Measurements from ENCODE around the gene STX3. TPM values are rescaled to one million over a fixed set of nuclear protein-coding genes. Genes with fewer than 3 reads are reported as not detected.
"Not testable (repeated sequence)": the region's sequence is repeated elsewhere in the genome, so short reads cannot be mapped to it uniquely, and the experiment has no call there.

The STX3 gene
- total and polyA plus RNA-seq, 2 of the 13 experiments (the other 11 are each of a cell fraction or from before 2014, with no cell fraction given), result 16.5 to 24.0 TPM

DNA sequence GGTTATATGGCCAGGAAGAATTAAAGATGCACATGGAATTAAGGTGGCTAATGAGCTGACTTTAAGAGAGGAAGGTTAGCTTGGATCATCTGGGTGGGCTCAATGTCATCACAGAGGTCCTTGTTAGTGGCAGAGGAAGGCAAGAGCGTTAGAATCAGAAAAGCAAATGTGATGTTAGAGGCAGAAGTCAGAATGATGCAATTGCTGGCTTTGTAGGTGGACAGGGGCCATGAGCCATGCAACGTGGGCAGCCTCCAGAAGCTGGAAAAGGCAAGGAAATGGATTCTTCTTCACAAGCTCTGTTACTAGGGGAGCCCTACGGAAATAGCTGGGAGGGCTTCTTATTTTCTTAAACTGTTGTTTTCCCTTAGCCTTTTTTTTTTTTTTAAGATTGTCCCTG lies 92.5 kb downstream of the STX3 start:
- intact Hi-C loops (cut with micrococcal nuclease; ENCODE audit: unreplicated experiment) (no loop called here), in situ Hi-C loops (cut with HindIII; ENCODE audit: extremely low pct_ligation_motif_present, low pct_unique_long_range_greater_than_20kb) (no loop called here)
- no peak overlapping the region for H3K9ac ChIP-seq (ENCODE audit: insufficient read depth, low read depth, low read length)
- no TSS peak for BruUV-seq (replicated peaks)
- 11% methylated on average over 3 of the region's 3 CpGs for WGBS (ENCODE audit: low lambda C conversion rate)
- H3K4me2 ChIP-seq (ENCODE audit: low read depth, low read length), result no peak overlapping the region
- no peaks in the 10 kb centered on the region for H3K4me1 ChIP-seq (ENCODE audit: insufficient read depth, low read length)
- no peak overlapping the region for H3K27ac ChIP-seq (ENCODE audit: extremely low read length, insufficient read depth, low read length)
- POLR2A ChIA-PET, result no interaction called here
- TF ChIP-seq HNF4A (CRISPR knock-in tag; IDR thresholded peaks at IDR 0.05), result no peak
- no peak for TF ChIP-seq SKI (IDR thresholded peaks at IDR 0.05; ENCODE audit: partially characterized antibody)
- no peak for TF ChIP-seq RCOR2 (CRISPR knock-in tag; IDR thresholded peaks at IDR 0.05)
- TF ChIP-seq MYC (CRISPR knock-in tag; IDR thresholded peaks at IDR 0.05; ENCODE audit: borderline replicate concordance), result no peak
- no peaks in the 10 kb centered on the region for H3K36me3 ChIP-seq (replicated peaks in 1 of 2; ENCODE audit: control insufficient read depth in 1 of 2, insufficient read depth in 2 of 2, low read length in 2 of 2)
- ATAC-seq (no peak), DNase-seq (ENCODE audit: low spot score) (no peak), FAIRE-seq (no peak)
- CTCF ChIA-PET (ENCODE audit: low intra/inter-chr PET ratio, low total read pairs), result no interaction called here
- H3K4me3 ChIP-seq (replicated peaks in 1 of 3; ENCODE audit: insufficient read depth in 1 of 3, low read depth in 2 of 3, low read length in 3 of 3), result no peak overlapping the region
- no peaks in the 10 kb centered on the region for H3K9me3 ChIP-seq (ENCODE audit: low read length)
- no peaks in the 10 kb centered on the region for H3K27me3 ChIP-seq (ENCODE audit: control insufficient read depth in 1 of 2, insufficient read depth in 2 of 2, low read length in 2 of 2)
- no peak overlapping the region for H2AFZ ChIP-seq (ENCODE audit: low read length)
- no peaks in the 10 kb centered on the region for H4K20me1 ChIP-seq (ENCODE audit: insufficient read depth, low read length)
- H3K79me2 ChIP-seq (ENCODE audit: insufficient read depth, low read length), result no peaks in the 10 kb centered on the region

- DNase-seq (ENCODE audit: low spot score); H3K27ac ChIP-seq (ENCODE audit: extremely low read length, insufficient read depth, low read length); H3K36me3 ChIP-seq (replicated peaks in 1 of 2; ENCODE audit: control insufficient read depth in 1 of 2, insufficient read depth in 2 of 2, low read length in 2 of 2); H3K4me1 ChIP-seq (ENCODE audit: insufficient read depth, low read length); H2AFZ ChIP-seq (ENCODE audit: low read length); FAIRE-seq; intact Hi-C loops (cut with micrococcal nuclease; ENCODE audit: unreplicated experiment); H3K27me3 ChIP-seq (ENCODE audit: control insufficient read depth in 1 of 2, insufficient read depth in 2 of 2, low read length in 2 of 2); BruUV-seq (replicated peaks); H3K9ac ChIP-seq (ENCODE audit: insufficient read depth, low read depth, low read length); H4K20me1 ChIP-seq (ENCODE audit: insufficient read depth, low read length); H3K9me3 ChIP-seq (ENCODE audit: low read length); H3K4me3 ChIP-seq (replicated peaks in 1 of 3; ENCODE audit: insufficient read depth in 1 of 3, low read depth in 2 of 3, low read length in 3 of 3); POLR2A ChIA-PET; ATAC-seq; H3K79me2 ChIP-seq (ENCODE audit: insufficient read depth, low read length); CTCF ChIA-PET (ENCODE audit: low intra/inter-chr PET ratio, low total read pairs); H3K4me2 ChIP-seq (ENCODE audit: low read depth, low read length); in situ Hi-C loops (cut with HindIII; ENCODE audit: extremely low pct_ligation_motif_present, low pct_unique_long_range_greater_than_20kb): not testable (repeated sequence)
- 62% methylated on average over 6 of the region's 6 CpGs for WGBS (ENCODE audit: low lambda C conversion rate)
Observed at GRCh38 chr11:59848439-59848838, 93.3 kb downstream of the STX3 start.
